Activated naive CD8-positive, alpha-beta T cell treated with anti-CD3 and anti-CD28 coated beads, Interleukin-2, amount 10 ng/mL, durations not matched to agents 7 days and 5 days (primary cell): ENCODE measurements around the gene ROBO3. TPM values are rescaled to one million over a fixed set of nuclear protein-coding genes. Genes with fewer than 3 reads are reported as not detected.

Experiments used
- ATAC-seq: fragments of 150-1000 bp; cut with Tn5 transposase; one replicate; pipeline ENCODE4 v1.10.0; 2021; ENCODE audit warnings: low read depth, moderate library complexity
- POLR2A ChIA-PET: fragments of 350-600 bp; sonication (Branson Sonifier 250); formaldehyde crosslinking; loops from one replicate; lab custom pipeline; 2021; ENCODE audit warnings: antibody characterized with exemption; lab: Charles Lee
- DNase-seq: peaks from one replicate; pipeline ENCODE4 v3.0.0; 2021
- H3K27ac Mint-ChIP-seq: one replicate; pipeline ENCODE4 v1.8.0; 2022; ENCODE audit warnings: mild to moderate bottlenecking, mixed read lengths
- H3K27me3 Mint-ChIP-seq: one replicate; pipeline ENCODE4 v1.8.0; 2022; ENCODE audit warnings: mild to moderate bottlenecking, moderate library complexity, mixed read lengths
- H3K36me3 Mint-ChIP-seq: one replicate; pipeline ENCODE4 v1.8.0; 2021; ENCODE audit warnings: mild to moderate bottlenecking, mixed read lengths
- H3K4me1 Mint-ChIP-seq: one replicate; pipeline ENCODE4 v1.8.0; 2021; ENCODE audit warnings: mixed read lengths
- H3K4me3 Mint-ChIP-seq: one replicate; pipeline ENCODE4 v1.8.0; 2022; ENCODE audit warnings: mild to moderate bottlenecking, moderate library complexity, mixed read lengths
- H3K9me3 Mint-ChIP-seq: one replicate; pipeline ENCODE4 v1.8.0; 2021; ENCODE audit warnings: mixed read lengths
- total RNA-seq, 2 experiments: library from RNA; stranded (reverse); gene quantifications; one replicate each; pipeline ENCODE4 v1.2.3, GENCODE V29; 2021

ROBO3 gene, protein sequence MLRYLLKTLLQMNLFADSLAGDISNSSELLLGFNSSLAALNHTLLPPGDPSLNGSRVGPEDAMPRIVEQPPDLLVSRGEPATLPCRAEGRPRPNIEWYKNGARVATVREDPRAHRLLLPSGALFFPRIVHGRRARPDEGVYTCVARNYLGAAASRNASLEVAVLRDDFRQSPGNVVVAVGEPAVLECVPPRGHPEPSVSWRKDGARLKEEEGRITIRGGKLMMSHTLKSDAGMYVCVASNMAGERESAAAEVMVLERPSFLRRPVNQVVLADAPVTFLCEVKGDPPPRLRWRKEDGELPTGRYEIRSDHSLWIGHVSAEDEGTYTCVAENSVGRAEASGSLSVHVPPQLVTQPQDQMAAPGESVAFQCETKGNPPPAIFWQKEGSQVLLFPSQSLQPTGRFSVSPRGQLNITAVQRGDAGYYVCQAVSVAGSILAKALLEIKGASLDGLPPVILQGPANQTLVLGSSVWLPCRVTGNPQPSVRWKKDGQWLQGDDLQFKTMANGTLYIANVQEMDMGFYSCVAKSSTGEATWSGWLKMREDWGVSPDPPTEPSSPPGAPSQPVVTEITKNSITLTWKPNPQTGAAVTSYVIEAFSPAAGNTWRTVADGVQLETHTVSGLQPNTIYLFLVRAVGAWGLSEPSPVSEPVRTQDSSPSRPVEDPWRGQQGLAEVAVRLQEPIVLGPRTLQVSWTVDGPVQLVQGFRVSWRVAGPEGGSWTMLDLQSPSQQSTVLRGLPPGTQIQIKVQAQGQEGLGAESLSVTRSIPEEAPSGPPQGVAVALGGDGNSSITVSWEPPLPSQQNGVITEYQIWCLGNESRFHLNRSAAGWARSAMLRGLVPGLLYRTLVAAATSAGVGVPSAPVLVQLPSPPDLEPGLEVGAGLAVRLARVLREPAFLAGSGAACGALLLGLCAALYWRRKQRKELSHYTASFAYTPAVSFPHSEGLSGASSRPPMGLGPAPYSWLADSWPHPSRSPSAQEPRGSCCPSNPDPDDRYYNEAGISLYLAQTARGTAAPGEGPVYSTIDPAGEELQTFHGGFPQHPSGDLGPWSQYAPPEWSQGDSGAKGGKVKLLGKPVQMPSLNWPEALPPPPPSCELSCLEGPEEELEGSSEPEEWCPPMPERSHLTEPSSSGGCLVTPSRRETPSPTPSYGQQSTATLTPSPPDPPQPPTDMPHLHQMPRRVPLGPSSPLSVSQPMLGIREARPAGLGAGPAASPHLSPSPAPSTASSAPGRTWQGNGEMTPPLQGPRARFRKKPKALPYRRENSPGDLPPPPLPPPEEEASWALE (N-terminal part only)
- 10 to 100 TPM; 19.6 to 23.7 TPM for total RNA-seq

GRCh38 chr11:124865181-124865901 lies at the start of gene ROBO3:
Gene ROBO3 (plus strand): TSS chr11:124865432. CDS start chr11:124865578, 146 bp downstream.
- Mint-ChIP-seq H3K4me1 (peaks cover 15% of the 10 kb centered on the region), H3K36me3 (no peaks in the 10 kb centered on the region), H3K27ac (no peak within 1 kb of the TSS), H3K9me3 (no peaks in the 10 kb centered on the region), H3K4me3 (peak within 1 kb of the TSS; percentile 13), H3K27me3 (peaks cover 91% of the 10 kb centered on the region)
- no peak for ATAC-seq
- POLR2A ChIA-PET, result interaction anchor here (2.4 kb wide), 1 partner anchor 11 kb away, joined by 9 read pairs; no protein-coding TSS in a partner anchor
- DNase-seq, result no peak

DNA sequence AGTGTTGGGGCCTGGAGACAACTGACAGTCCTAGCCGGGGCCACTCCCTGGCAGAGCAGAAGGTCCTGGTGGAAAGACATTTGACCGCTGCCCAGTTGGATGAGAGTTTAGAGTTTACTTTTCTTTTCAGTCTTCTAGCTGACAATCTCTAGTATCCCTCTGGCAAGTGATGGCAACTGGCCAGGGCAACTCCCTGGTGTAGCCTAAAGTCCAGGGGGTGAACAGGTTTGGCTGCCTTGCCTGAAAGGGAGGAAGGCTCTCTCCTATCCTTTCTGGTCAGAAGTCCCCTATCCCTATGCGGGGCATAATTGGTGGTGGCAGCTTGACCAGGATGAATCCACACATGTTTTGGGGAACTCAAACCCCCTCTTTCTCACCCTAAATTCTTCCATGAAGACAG lies 48.2 kb upstream of the ROBO3 start:
- POLR2A ChIA-PET, result no interaction called here

DNA sequence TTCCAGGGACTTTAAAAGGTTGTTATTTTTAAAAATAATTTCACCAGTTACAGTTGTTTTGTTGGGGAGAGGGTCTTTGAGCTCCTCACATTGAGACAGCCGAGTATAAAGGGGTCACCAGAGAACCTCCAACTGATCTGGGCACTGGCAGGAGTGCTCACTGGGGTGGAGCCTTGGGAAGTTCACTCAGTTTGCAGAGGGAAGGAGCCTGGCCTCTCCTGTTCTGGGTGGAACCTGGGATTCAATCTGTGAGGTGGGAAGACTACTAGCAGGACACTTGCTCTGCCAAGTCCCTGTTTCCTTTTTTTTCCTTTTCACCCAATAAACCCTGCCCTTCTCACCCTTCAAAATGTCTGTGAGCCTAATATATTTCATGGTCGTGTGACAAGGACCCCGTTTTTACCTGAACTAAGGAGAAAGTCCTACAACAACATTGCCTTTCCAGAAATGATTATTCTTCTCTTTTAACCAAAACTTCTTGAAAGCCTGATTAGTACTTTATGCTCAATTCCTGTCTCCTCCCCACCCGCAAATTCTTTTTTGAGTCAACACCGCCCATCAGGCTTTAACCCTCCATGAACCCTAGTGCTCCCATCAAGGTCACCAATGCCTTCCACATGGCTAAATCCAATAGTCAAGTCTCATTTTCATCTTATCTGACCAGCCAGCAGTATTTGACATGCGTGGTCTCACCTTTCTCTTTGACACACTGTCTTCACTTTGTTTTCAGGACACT lies 43.1 kb upstream of the ROBO3 start:
- H3K36me3 Mint-ChIP-seq, result no peaks in the 10 kb centered on the region
- H3K27ac Mint-ChIP-seq, result no peak overlapping the region
- POLR2A ChIA-PET, result no interaction called here
- ATAC-seq, result no peak
- no peak for DNase-seq
- H3K9me3 Mint-ChIP-seq, result no peaks in the 10 kb centered on the region
- H3K4me1 Mint-ChIP-seq, result no peaks in the 10 kb centered on the region
- H3K4me3 Mint-ChIP-seq, result no peak overlapping the region
- peaks cover 33% of the 10 kb centered on the region for H3K27me3 Mint-ChIP-seq

More for the DNA sequence above, 48.2 kb upstream of the ROBO3 start:
- DNase-seq, result no peak
- H3K4me1 Mint-ChIP-seq, result no peaks in the 10 kb centered on the region
- no peak for ATAC-seq
- no peak overlapping the region for H3K27ac Mint-ChIP-seq
- no peaks in the 10 kb centered on the region for H3K9me3 Mint-ChIP-seq
- no peaks in the 10 kb centered on the region for H3K36me3 Mint-ChIP-seq
- peaks cover 40% of the 10 kb centered on the region for H3K27me3 Mint-ChIP-seq
- H3K4me3 Mint-ChIP-seq, result no peak overlapping the region

DNA sequence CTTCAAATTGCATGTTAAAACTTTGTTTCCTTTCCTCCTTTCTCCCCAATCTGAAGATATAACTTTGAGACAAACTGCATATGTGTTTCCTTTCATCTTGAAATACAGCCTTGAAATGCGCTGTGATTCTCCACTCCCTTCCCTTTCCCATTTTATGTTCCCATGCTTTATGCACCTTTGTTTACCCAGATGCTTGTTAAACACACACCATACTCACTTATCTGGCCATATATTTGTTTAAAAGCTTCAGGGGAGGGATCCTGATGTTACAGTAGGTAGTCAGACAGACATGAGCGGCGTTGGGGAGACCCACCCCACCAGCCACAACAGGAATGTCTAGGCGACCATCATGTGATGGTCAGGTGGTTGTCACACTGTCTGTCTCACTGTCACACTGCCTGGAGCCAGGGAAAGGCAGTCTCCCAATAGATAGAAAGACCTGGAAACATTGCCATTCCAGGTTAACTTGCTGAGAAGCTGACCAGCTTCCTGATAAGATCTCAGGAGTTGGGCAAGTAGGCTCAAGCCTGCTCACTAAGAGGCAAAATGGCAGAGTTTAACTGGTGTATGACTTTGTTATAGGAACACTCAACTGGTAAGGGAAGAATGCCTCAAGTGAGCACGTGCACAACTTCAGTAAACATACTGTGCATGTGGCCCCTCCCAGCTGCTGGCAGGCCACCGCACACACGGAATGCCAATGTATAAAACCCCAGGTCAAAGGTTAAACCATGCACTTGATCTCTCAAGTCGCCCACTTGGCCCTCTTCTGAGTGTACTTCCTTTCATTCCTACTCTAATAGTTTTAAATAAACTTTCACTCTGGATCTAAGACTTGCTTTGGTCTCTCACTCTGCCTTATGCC lies 41.5 kb upstream of the ROBO3 start:
- Mint-ChIP-seq H3K36me3 (no peaks in the 10 kb centered on the region), H3K4me1 (no peaks in the 10 kb centered on the region), H3K9me3 (no peaks in the 10 kb centered on the region), H3K27me3 (peaks cover 24% of the 10 kb centered on the region), H3K4me3 (no peak overlapping the region), H3K27ac (no peak overlapping the region)
- ATAC-seq (no peak), DNase-seq (no peak)
- POLR2A ChIA-PET, result no interaction called here

GRCh38 chr11:124825876-124826275 lies 39.4 kb upstream of the ROBO3 start:
- DNase-seq (no peak), ATAC-seq (no peak)
- Mint-ChIP-seq H3K27ac (no peak overlapping the region), H3K36me3 (no peaks in the 10 kb centered on the region), H3K27me3 (peaks cover 36% of the 10 kb centered on the region), H3K4me1 (no peaks in the 10 kb centered on the region), H3K4me3 (no peak overlapping the region), H3K9me3 (no peaks in the 10 kb centered on the region)
- POLR2A ChIA-PET, result no interaction called here

GRCh38 chr11:124829986-124830385 lies 35.2 kb upstream of the ROBO3 start:
- no peaks in the 10 kb centered on the region for H3K9me3 Mint-ChIP-seq
- H3K36me3 Mint-ChIP-seq, result no peaks in the 10 kb centered on the region
- no peak for DNase-seq
- H3K4me1 Mint-ChIP-seq, result peaks cover 4% of the 10 kb centered on the region
- no peak overlapping the region for H3K27ac Mint-ChIP-seq
- no peak for ATAC-seq
- no peak overlapping the region for H3K4me3 Mint-ChIP-seq
- POLR2A ChIA-PET, result no interaction called here
- H3K27me3 Mint-ChIP-seq, result peaks cover 38% of the 10 kb centered on the region

DNA sequence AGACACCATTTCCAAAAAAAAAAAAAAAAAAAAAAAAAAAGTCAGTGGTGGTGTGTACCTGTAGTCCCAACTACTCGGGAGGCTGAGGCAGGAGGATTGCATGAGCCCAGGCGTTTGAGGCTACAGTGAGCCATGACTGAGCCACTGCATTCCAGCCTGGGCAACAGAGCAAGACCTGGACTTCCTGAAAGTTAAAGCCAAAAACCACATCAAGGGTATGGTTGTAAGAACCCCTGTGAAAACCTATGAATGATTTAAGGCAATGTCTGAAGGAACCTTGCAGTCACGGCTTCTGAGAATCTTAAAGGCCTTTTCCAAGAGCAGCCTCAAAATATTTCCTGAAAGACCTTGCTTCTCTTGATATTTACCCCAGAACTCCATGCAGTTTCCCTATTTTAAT lies 34.5 kb upstream of the ROBO3 start:
- no peaks in the 10 kb centered on the region for H3K9me3 Mint-ChIP-seq
- H3K4me3 Mint-ChIP-seq, result no peak overlapping the region
- no peaks in the 10 kb centered on the region for H3K36me3 Mint-ChIP-seq
- POLR2A ChIA-PET, result no interaction called here
- H3K27me3 Mint-ChIP-seq, result peaks cover 44% of the 10 kb centered on the region
- peaks cover 4% of the 10 kb centered on the region for H3K4me1 Mint-ChIP-seq
- ATAC-seq, result no peak
- no peak overlapping the region for H3K27ac Mint-ChIP-seq
- no peak for DNase-seq

DNA sequence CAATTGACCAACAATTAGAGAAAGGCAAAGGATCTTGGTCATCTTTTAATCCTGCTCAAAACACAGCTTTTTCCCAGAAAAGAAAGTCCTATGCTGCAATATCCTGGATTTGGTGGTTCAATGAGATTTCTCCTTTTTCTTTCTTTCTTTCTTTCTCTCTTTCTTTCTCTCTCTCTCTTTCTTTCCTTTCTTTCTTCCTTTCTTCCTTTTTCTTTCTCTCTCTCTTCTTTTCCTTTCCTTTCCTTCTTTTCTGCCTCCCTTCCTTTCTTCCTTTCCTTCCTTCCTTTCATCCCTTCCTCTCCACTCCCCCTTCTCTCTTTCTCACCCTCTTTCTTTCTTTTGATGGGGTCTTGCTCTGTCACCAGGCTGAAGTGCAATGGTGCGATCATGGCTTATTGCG lies 33.3 kb upstream of the ROBO3 start:
- Mint-ChIP-seq H3K36me3 (no peaks in the 10 kb centered on the region), H3K4me3 (no peak overlapping the region), H3K27ac (no peak overlapping the region), H3K4me1 (peaks cover 10% of the 10 kb centered on the region), H3K27me3 (peaks cover 47% of the 10 kb centered on the region), H3K9me3 (no peaks in the 10 kb centered on the region)
- DNase-seq (no peak), ATAC-seq (no peak)
- POLR2A ChIA-PET, result no interaction called here

GRCh38 chr11:124832571-124832970 lies 32.7 kb upstream of the ROBO3 start:
- ATAC-seq (no peak), DNase-seq (no peak)
- POLR2A ChIA-PET, result no interaction called here
- Mint-ChIP-seq H3K4me3 (no peak overlapping the region), H3K27ac (no peak overlapping the region), H3K9me3 (no peaks in the 10 kb centered on the region), H3K36me3 (no peaks in the 10 kb centered on the region), H3K4me1 (peaks cover 14% of the 10 kb centered on the region), H3K27me3 (peaks cover 50% of the 10 kb centered on the region)

DNA sequence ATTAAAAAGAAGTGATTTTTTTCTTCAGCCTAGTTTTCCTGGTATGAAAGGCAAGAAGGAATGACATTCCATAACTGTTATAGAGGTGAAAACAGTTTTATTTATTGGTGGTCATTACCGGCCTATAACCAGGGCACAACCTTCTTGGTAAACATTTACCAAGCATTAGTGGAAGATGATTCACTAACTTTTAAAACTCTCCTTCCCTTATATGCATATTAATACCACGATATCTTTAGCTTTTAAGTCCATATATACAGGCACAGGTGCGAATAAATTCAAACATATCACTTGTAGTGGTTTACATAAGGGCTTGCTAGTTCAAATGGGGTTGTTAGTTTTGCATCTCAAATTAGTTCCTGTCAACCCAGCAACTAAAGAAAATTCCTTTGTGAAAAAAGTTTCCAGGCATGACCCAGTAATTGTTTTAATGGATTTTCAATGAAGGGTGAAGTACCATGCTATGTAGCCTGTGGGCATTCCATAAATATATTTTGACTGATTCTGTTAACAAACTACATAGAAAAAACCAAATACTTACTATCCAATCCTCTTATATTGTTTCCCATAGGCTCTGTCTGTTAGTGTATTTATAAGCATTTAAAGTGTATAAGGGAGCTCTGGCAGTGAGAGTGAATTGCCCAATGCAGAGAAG lies 30.6 kb upstream of the ROBO3 start:
- POLR2A ChIA-PET, result interaction anchor here (0.7 kb wide), 1 partner anchor 52 kb away, joined by 3 read pairs; no protein-coding TSS in a partner anchor
- peaks cover 15% of the 10 kb centered on the region for H3K4me1 Mint-ChIP-seq
- H3K27me3 Mint-ChIP-seq, result peaks cover 61% of the 10 kb centered on the region
- H3K9me3 Mint-ChIP-seq, result no peaks in the 10 kb centered on the region
- no peak for ATAC-seq
- H3K36me3 Mint-ChIP-seq, result no peaks in the 10 kb centered on the region
- no peak for DNase-seq
- no peak overlapping the region for H3K27ac Mint-ChIP-seq
- no peak overlapping the region for H3K4me3 Mint-ChIP-seq

DNA sequence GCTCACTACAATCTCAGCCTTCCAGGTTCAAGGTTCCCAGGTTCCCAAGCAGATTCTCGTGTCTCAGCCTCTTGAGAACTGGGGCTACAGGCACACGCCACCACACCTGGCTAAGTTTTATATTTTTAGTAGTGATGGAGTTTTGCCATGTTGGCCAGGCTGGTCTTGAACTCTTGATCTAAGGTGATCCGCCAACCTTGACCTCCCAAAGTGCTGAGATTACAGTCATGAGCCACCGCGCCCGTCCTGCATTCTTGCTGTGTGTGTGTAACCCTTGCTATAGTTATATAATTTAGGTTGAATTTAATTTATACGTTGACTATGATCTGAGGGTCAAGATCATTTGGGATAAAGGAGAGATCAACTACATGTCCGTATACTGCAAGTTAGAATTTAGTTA lies 29.3 kb upstream of the ROBO3 start:
- POLR2A ChIA-PET, result no interaction called here
- Mint-ChIP-seq H3K4me3 (peak overlapping the region; percentile 75), H3K9me3 (no peaks in the 10 kb centered on the region), H3K27me3 (peaks cover 64% of the 10 kb centered on the region), H3K36me3 (no peaks in the 10 kb centered on the region), H3K27ac (no peak overlapping the region), H3K4me1 (peaks cover 17% of the 10 kb centered on the region)
- ATAC-seq, result no peak
- DNase-seq, result no peak
